NCI-H1436 (cell line): ENCODE data around the gene TMF1.

ENCODE experiments used
- DNase-seq: peaks from one replicate; lab custom pipeline; 2025; lab: John Stamatoyannopoulos, UW

Gene TMF1

DNA sequence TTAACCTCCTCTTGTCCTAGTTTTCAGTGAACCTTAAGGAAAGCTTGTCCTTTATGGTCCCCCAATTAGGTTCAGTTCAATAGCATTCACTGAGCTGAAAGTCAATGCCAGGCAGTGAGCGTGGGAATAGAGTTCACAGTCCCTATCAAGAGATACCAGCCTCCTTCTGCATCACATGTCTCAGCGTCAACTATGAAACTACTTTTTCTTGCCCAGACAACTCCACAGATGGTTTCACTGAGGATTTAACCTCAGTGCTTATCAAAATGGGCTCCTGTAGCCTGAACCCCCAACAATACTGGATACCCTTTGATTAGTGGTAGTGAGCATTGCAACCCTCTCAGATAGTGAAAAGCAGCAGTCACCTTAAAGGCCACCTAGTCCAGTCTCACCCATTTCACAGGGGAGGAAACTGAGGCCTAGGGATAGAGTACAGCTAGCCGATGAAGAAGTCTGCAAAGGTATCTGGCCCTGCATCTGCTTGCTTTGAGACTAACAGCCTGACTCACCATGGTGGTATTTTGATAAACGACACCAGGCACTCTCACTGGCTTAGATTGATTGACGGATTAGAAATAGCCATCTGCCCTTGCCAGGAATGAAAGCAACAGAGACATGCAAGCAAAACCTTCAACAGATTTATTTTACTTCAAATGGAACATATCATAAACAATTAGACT is 29.6 kb upstream of the TMF1 start:
- no peak for DNase-seq

- peak; percentile 65 for DNase-seq
Observed at GRCh38 chr3:69080233-69080920, 28.2 kb upstream of the TMF1 start, which contains the start of gene UBA3. TSS of gene UBA3 (minus strand) at chr3:69080365. CDS start at chr3:69080353, 12 bp downstream.

- DNase-seq, result no peak
Observed at GRCh38 chr3:69079269-69080159, 27.4 kb upstream of the TMF1 start.

DNA sequence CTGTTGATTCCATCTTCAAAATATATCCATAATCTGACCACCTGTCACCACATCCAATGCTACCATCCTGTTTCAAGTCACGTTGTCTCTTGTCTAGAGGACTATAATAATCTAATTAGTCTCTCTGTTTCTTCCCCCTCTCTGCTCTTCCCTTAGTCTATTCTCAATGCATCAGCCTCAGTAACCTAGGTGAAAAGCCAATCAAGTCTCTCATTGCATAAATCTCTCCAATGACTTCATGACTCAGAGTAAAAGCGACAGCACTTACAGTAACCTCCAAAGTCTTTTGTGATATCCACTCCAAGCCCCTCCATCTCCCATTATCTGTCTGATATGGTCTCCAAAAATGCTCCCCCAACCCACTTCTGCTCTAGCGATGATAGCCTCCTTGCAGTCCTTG is 20.8 kb upstream of the TMF1 start:
- no peak for DNase-seq

DNA sequence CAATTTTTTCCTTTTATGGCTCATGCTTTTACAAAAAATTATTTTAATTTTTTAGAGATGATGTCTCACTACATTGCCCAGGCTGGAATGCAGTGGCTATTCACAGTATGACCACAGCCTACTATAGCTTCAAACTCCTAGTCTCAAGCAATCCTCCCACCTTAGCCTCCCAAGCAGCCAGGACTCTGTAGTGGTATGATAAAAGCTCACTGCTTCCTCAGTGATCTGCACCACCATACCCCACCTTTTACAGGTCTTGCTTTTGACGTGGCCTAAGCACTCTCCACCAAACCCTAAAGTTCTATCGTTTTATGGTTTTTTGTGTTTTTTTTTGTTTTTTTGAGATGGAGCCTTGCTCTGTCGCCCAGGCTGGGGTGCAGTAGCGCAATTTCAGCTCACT is 14.0 kb upstream of the TMF1 start:
- DNase-seq, result no peak

- DNase-seq, result no peak
Observed at GRCh38 chr3:69065318-69065964, 13.3 kb upstream of the TMF1 start.

GRCh38 chr3:69063636-69064035 is 11.5 kb upstream of the TMF1 start:
- no peak for DNase-seq

DNA sequence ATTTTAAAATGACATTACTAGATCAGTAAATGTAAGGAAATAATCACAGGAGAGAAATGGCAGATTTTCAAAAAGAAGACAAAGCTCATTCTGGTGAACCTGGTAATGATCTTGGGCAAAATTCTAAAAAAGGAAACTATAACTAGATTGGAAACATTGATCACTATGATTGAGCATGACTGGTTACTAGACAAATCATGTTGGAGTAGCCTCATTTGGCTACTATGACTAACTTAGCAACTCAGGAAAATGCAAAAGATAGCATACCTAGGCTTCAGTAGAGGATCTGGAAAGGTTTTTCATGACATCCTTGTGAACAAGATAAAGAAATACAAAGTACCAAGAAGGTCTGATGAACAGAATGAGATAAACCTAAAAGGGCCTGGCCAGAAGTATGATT is 7.6 kb upstream of the TMF1 start:
- no peak for DNase-seq

DNA sequence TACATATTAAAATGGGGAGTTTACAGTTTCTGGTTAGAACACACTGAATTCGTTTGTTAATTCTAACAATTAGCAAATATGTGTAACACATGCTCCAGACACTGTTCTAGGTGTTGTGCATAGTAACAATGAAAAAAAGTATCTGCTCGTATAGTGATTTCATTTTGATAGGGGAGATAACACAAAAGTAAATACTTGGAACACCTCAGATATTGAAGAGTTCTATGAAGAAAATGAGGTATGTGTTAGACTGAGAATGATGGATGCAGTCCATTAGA is 6.8 kb upstream of the TMF1 start:
- DNase-seq, result no peak

GRCh38 chr3:69058180-69058946 is 6.2 kb upstream of the TMF1 start:
- DNase-seq, result no peak

DNA sequence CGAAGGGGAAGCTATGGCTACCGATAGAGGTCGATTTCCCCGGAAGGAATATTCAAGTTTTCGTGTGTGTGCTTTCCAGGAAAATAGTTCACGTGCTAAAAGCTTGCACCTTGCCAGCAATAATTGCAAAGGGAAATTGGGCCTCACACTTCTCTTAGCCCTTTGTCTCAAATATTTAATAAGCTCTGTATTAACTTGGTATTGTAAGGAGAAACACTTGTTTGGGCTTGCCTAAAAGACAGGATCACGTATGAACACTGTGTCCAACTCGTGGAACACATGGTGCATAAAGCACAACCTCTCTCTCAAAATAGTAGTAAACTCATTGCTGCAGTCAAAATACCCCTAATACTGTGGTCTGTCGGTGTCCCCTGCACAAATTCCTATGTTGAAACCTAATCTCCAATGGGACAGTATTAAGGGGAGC is 352 bp upstream of the TMF1 start:
- DNase-seq, result no peak

- no peak for DNase-seq
Observed at GRCh38 chr3:69048990-69049389, 3.1 kb downstream of the TMF1 start.

GRCh38 chr3:69044608-69045007 is 7.5 kb downstream of the TMF1 start:
- DNase-seq, result no peak

GRCh38 chr3:69033470-69033869 is 18.7 kb downstream of the TMF1 start:
- DNase-seq, result no peak

DNA sequence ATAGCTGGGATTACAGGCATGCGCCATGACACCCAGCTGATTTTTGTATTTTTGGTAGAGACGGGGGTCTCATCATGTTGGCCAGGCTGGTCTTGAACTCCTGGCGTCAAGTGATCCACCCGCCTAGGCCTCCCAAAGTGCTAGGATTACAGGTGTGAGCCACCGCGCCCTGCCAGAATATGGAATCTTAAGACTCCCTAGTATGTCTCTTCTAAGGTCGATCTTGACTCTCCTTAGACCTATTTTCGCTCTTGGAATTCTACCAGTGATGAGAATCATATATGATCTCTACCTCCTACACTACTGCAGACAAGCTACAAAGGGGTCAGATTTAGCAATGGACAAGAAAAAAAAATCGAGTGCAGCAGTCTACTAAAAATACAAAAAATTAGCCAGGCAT is 19.4 kb downstream of the TMF1 start:
- no peak for DNase-seq

DNA sequence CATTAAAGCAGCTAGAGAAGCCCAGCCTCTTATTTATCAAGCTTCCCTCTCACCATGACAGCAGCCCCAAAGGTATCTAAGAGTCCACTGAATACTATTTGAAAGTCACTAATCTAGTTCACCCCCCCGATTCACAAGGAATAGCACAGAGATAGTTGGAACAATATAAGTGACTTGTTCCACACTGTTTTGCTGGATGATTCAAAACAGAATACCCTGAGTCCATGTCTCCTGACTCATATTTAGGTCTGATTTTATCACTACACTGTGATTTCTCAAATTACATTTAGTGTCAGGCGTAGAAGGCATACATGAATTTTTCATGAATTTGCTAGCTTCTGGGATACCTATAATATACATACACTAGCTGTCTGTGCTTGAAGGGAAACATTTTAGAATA is 20.0 kb downstream of the TMF1 start:
- DNase-seq, result no peak

DNA sequence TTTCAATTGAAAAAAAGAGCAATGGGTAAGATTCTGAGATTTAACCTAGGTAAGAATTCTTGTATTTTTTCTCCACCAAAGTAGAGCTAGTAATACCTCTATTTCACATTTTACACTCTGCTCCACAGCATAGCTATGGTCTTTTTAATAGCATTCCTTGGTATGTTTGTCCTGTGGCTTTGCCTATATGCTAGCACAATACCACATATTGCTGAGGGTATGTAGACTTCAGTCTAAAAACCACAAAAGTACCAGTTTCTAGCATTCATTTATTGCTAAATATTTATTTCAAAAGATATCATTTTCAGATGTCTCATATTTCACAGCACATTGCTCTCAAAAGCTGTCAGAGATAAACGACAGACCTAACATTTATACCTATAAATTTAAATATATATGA is 20.5 kb downstream of the TMF1 start:
- DNase-seq, result no peak

GRCh38 chr3:69020857-69021256 is 31.3 kb downstream of the TMF1 start:
- no peak for DNase-seq

- no peak for DNase-seq
Observed at GRCh38 chr3:69020424-69020823, 31.7 kb downstream of the TMF1 start.

DNA sequence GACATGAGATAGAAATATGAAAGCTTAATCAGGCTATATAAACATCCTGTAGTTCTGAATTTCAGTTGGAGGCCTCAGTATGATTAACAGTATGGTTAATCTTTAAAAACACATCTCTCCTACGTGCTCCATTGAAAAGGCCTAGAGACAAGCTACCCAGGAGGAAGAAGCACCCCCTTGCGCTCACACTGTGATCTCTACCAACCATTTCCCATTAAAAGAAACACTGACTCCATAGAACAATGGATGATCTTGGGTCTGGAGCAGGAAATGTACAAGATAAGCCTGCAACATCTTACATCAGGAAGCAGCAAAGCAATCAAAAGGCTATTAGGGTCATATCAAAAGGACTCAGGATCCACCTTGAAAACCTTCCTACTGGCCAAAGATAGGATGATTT is 35.2 kb downstream of the TMF1 start:
- no peak for DNase-seq

DNA sequence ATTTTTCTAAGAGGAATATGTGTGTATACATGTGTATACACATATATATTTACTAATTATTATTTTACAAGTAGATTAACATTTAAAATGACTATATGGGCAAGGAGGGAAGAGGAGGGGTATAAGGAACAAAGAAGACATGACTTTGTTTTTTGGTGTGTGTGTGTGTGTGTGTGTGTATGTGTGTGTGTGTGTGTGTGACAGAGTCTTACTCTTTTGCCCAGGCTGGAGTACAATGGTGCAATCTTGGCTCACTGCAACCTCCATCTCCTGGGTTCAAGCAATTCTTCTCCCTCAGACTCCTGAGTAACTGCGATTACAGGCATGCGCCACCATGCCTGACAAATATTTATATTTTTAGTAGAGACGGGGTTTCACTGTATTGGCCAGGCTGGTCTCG is 36.0 kb downstream of the TMF1 start:
- no peak for DNase-seq
